Prostate gland (tissue), 2 donors: Measurements from ENCODE around the gene GTPBP6.

Source experiments
- POLR2A ChIP-seq: fragments of 450-650 bp; IDR thresholded peaks from one replicate; pipeline ENCODE4 v1.6.1; 2016; ENCODE audit warnings: antibody characterized with exemption, mild to moderate bottlenecking
- POLR2AphosphoS5 ChIP-seq: sonication (generic); formaldehyde crosslinking; IDR thresholded peaks from one replicate; pipeline ENCODE4 v1.6.1; 2017; ENCODE audit warnings: antibody characterized with exemption
- TF ChIP-seq, protein P1 (sequence below), 4 experiments: fragments of 200-600 bp in 2 of 4; fragments of 450-650 bp in 2 of 4; sonication (generic) in 2 of 4; IDR thresholded peaks; 1 replicate in 3 of 4; 2 replicates in 1 of 4; pipeline ENCODE4 v1.5.1; 2016 to 2019; ENCODE audit warnings: antibody characterized with exemption in 4 of 4, mild to moderate bottlenecking in 2 of 4, moderate library complexity in 2 of 4

DNA sequence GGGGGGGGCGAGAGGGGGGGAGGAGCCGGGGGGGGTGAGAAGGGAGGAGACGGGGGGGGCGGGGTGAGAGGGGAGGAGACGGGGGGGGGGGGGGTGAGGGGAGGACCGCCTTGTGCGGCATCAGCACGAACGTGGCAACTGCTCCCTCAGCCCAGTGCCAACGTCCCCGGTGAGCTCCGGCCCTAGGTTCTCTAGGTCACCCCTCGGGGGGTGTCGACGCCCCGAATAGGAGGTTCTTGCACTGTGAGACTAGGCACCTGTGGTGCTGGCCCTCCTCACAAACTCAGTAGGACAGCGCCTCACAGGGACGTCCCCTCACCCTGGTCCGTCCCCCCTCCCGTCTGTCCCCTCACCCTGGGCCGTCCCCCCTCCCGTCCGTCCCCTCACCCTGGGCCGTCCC, 21.5 kb upstream of the GTPBP6 start:
- TF ChIP-seq POLR2AphosphoS5 (no peak), POLR2A (no peak)
- TF ChIP-seq, protein P1, sequence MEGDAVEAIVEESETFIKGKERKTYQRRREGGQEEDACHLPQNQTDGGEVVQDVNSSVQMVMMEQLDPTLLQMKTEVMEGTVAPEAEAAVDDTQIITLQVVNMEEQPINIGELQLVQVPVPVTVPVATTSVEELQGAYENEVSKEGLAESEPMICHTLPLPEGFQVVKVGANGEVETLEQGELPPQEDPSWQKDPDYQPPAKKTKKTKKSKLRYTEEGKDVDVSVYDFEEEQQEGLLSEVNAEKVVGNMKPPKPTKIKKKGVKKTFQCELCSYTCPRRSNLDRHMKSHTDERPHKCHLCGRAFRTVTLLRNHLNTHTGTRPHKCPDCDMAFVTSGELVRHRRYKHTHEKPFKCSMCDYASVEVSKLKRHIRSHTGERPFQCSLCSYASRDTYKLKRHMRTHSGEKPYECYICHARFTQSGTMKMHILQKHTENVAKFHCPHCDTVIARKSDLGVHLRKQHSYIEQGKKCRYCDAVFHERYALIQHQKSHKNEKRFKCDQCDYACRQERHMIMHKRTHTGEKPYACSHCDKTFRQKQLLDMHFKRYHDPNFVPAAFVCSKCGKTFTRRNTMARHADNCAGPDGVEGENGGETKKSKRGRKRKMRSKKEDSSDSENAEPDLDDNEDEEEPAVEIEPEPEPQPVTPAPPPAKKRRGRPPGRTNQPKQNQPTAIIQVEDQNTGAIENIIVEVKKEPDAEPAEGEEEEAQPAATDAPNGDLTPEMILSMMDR (IDR thresholded peaks at IDR 0.05) = no peak
